Naive thymus-derived CD4-positive, alpha-beta T cell (primary cell): ENCODE results near the gene KCNK6. TPM values are rescaled to one million over a fixed set of nuclear protein-coding genes. Genes with fewer than 3 reads are reported as not detected.

Source experiments
- ATAC-seq: fragments of 150-1000 bp; cut with Tn5 transposase; 2 replicates; pipeline ENCODE4 v1.10.0; 2021; ENCODE audit warnings: mild to moderate bottlenecking, moderate library complexity
- CTCF ChIA-PET: fragments of 350-600 bp; sonication (Branson Sonifier 250); formaldehyde crosslinking; loops from one replicate; lab custom pipeline; 2021; ENCODE audit warnings: antibody characterized with exemption; lab: Charles Lee
- POLR2A ChIA-PET: fragments of 350-600 bp; sonication (Branson Sonifier 250); formaldehyde crosslinking; loops from one replicate; lab custom pipeline; 2021; ENCODE audit warnings: antibody characterized with exemption, inconsistent platforms; lab: Charles Lee
- DNase-seq, 9 donors: peaks; one replicate each; pipeline versions ENCODE4 v3.0.0 to v3.0.0-alpha.2; 2020 to 2022; ENCODE audit warnings: mixed read lengths in 1 of 9
- H3K27ac ChIP-seq: one replicate; pipeline ENCODE4 v1.7.0; 2013; ENCODE audit warnings: mild to moderate bottlenecking, low read depth, low read length, moderate library complexity
- H3K27me3 ChIP-seq, 2 donors: one replicate each; pipeline ENCODE4 v1.7.0; 2013; ENCODE audit warnings: low read length in 2 of 2, mild to moderate bottlenecking in 2 of 2, moderate library complexity in 2 of 2; ENCODE audit not compliant: control insufficient read depth in 2 of 2, insufficient read depth in 2 of 2
- H3K36me3 ChIP-seq, 3 experiments: 1 replicate in 2 of 3; 2 replicates in 1 of 3; pipeline ENCODE4 v1.7.0; 2013; ENCODE audit warnings: low read length in 3 of 3, mild to moderate bottlenecking in 3 of 3, moderate library complexity in 1 of 3; ENCODE audit not compliant: insufficient read depth in 3 of 3, control insufficient read depth in 2 of 3
- H3K4me1 ChIP-seq, 2 donors: one replicate each; pipeline ENCODE4 v1.7.0; 2013; ENCODE audit warnings: low read length in 2 of 2, mild to moderate bottlenecking in 2 of 2, moderate library complexity in 1 of 2; ENCODE audit not compliant: control insufficient read depth in 2 of 2, insufficient read depth in 2 of 2
- H3K4me3 ChIP-seq: 2 replicates; pipeline ENCODE4 v1.7.0; 2013; ENCODE audit warnings: mild to moderate bottlenecking, low read length
- H3K9me3 ChIP-seq, 3 experiments: 1 replicate in 2 of 3; 2 replicates in 1 of 3; pipeline ENCODE4 v1.7.0; 2013; ENCODE audit warnings: low read length in 3 of 3; ENCODE audit not compliant: control insufficient read depth in 2 of 3
- H3K27ac Mint-ChIP-seq, 9 donors: one replicate each; pipeline ENCODE4 v1.8.0; 2020 to 2022; ENCODE audit warnings: mixed read lengths in 9 of 9, mild to moderate bottlenecking in 8 of 9, moderate library complexity in 5 of 9, inconsistent platforms in 2 of 9
- H3K27me3 Mint-ChIP-seq, 5 donors: one replicate each; pipeline ENCODE4 v1.8.0; 2021 to 2022; ENCODE audit warnings: mixed read lengths in 5 of 5, mild to moderate bottlenecking in 1 of 5
- H3K36me3 Mint-ChIP-seq, 5 donors: one replicate each; pipeline ENCODE4 v1.8.0; 2020 to 2022; ENCODE audit warnings: mixed read lengths in 5 of 5, mild to moderate bottlenecking in 3 of 5, inconsistent platforms in 1 of 5
- H3K4me1 Mint-ChIP-seq, 7 donors: one replicate each; pipeline ENCODE4 v1.8.0; 2020 to 2022; ENCODE audit warnings: mixed read lengths in 7 of 7, mild to moderate bottlenecking in 3 of 7, inconsistent platforms in 1 of 7
- H3K4me3 Mint-ChIP-seq, 10 donors: one replicate each; pipeline ENCODE4 v1.8.0; 2020 to 2022; ENCODE audit warnings: mild to moderate bottlenecking in 10 of 10, mixed read lengths in 10 of 10, moderate library complexity in 6 of 10, inconsistent platforms in 2 of 10
- H3K9me3 Mint-ChIP-seq, 11 donors: one replicate each; pipeline ENCODE4 v1.8.0; 2020 to 2022; ENCODE audit warnings: mixed read lengths in 11 of 11, mild to moderate bottlenecking in 4 of 11, inconsistent platforms in 1 of 11, moderate library complexity in 1 of 11
- intact Hi-C, 2 donors: fragments of 100-400 bp; cut with micrococcal nuclease; formaldehyde crosslinking; loops; one replicate each; pipeline ENCODE4 v1.15.1; 2023
- polyA plus RNA-seq, 2 donors: library from polyadenylated mRNA; unstranded; fragments of 300-500 nt; fragmentation: Illumina TruSeq; gene quantifications; one replicate each; pipeline ENCODE4 v1.2.3, GENCODE V29; 2021
- total RNA-seq, 6 experiments: library from RNA in 5 of 6; stranded (reverse) in 5 of 6; gene quantifications; 1 replicate in 5 of 6; 2 replicates in 1 of 6; pipeline ENCODE4 v1.2.3 and lab custom pipeline; 2021 to 2026

KCNK6 gene
- total and polyA plus RNA-seq, 7 experiments from 2014 or later = 1.8 to 19.9 (median 9.2) TPM

DNA sequence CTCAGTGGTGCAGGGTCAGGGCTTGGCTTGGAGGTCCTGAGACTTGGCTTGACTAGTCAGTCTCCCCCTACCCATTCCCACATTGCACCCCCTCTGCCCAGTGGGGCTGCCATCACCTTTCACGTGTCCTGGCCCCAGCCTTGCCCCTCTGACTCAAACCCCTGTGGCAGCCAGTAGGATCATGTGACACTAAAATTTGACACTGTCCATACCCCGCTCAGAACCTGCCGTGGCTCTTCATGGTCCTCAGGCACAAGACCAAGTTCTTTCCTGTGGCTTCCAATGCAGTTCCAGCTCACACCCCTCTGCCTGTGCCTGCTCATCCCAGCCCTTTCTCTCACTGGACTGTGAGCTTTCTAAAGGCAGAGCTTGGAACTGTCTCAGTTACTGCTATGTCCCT is 56.9 kb downstream of the KCNK6 start:
- Mint-ChIP-seq H3K9me3 (peaks cover 0 to 2% (median 0%) of the 10 kb centered on the region in 11 donors), H3K4me3 (peak overlapping the region; percentile 17 to 100 (median 97)), H3K36me3 (peaks cover 3 to 38% (median 33%) of the 10 kb centered on the region in 5 donors), H3K27me3 (peaks cover 0 to 4% (median 0%) of the 10 kb centered on the region in 5 donors), H3K27ac (peak overlapping the region in 6 of 9 donors; percentile 21 to 74 (median 41)), H3K4me1 (peaks cover 17 to 35% (median 29%) of the 10 kb centered on the region in 7 donors)
- intact Hi-C loops = no loop called here
- Histone ChIP-seq H3K9me3 (no peaks in the 10 kb centered on the region), H3K27ac (no peak overlapping the region), H3K36me3 (peaks cover 13 to 49% (median 26%) of the 10 kb centered on the region in 3 experiments), H3K27me3 (peaks cover 0 to 3% of the 10 kb centered on the region in 2 donors), H3K4me3 (no peak overlapping the region), H3K4me1 (peaks cover 17 to 19% of the 10 kb centered on the region in 2 donors)
- CTCF ChIA-PET = interaction anchor here (0.6 to 1.4 kb wide), 2 partner anchors 26 to 258 kb away, joined by 4 to 5 read pairs; partner anchors contain the start of gene FAM98C
- DNase-seq = no peak
- no peak for ATAC-seq
- POLR2A ChIA-PET = interaction anchor here (0.7 to 3.6 kb wide), 7 partner anchors 9 to 518 kb away, joined by 3 to 40 read pairs (median 5); partner anchors contain the start of genes FAM98C and GGN

DNA sequence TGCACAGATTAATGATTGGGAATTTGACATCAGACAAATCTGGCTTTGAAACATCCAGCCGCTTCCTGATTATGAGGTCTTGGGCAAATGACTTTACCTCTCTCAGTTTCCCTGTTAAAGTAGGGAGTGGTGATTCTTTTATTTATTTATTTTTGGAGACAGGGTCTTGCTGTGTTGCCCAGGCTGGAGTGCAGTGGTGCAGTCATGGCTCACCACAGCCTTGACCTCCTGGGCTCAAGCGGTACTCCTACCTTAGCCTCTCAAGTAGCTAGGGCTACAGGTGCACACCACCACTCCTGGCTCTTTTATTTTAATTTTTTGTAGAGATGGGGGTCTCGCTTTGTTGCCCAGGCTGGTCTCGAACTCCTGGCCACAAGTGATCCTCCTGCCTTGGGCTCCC is 57.4 kb downstream of the KCNK6 start:
- intact Hi-C loops = no loop called here
- Histone ChIP-seq H3K27me3 (no peaks in the 10 kb centered on the region), H3K9me3 (no peaks in the 10 kb centered on the region), H3K27ac (no peak overlapping the region), H3K4me1 (peaks cover 17 to 19% of the 10 kb centered on the region in 2 donors), H3K4me3 (no peak overlapping the region), H3K36me3 (peaks cover 17 to 53% (median 29%) of the 10 kb centered on the region in 3 experiments)
- H3K4me1 Mint-ChIP-seq = peaks cover 17 to 35% (median 29%) of the 10 kb centered on the region in 7 donors
- H3K36me3 Mint-ChIP-seq = peaks cover 3 to 43% (median 38%) of the 10 kb centered on the region in 5 donors
- no peak for ATAC-seq
- CTCF ChIA-PET = no interaction called here
- no peak overlapping the region for H3K27ac Mint-ChIP-seq
- peaks cover 0 to 4% (median 0%) of the 10 kb centered on the region in 5 donors for H3K27me3 Mint-ChIP-seq
- peaks cover 0 to 2% (median 0%) of the 10 kb centered on the region in 11 donors for H3K9me3 Mint-ChIP-seq
- no peak for DNase-seq
- POLR2A ChIA-PET = interaction anchor here (0.7 to 1.6 kb wide), 3 partner anchors 10 to 518 kb away, joined by 3 to 12 read pairs (median 11); partner anchors contain the start of gene GGN
- H3K4me3 Mint-ChIP-seq = peak overlapping the region in 6 of 10 donors; percentile 87 to 100 (median 98)

DNA sequence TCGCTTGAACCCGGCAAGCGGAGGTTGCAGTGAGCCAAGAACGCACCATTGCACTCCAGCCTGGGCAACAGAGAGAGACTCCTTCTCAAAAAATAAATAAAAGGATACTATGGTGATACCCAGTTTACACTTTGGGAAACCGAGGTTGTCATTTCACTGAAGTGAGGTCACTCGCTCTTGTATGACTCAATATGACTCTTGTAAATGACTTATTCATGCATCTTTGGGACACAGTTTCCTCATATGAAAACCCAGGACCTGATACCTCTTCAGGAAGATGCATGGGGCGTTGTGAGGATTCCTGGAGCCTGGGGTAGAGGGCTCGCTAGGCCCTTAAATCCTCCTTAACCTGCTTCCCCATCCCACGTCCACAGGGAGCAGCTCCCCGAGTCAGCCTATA is 59.2 kb downstream of the KCNK6 start:
- POLR2A ChIA-PET = interaction anchor here (0.5 to 1.2 kb wide), 2 partner anchors 17 to 1580 kb away, joined by 3 read pairs; no protein-coding TSS in a partner anchor

DNA sequence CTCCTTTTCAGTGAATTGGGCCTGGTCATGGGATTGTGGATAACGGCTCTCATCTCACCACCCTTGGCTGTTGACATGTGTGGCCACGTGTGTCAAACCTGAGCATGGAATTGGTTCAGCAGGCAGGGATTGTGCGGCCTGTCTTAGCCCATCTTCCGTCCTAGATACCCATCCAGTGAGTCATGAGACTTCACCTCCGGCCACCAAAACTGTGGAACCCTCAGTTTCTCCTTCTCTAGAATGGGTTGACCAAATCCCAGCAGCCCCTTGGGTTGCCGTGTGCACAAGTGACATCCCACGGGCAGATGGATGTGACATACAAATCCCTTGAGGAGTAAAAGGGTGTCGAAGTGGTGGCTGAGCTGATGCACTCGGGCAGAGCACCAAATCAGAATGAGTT is 61.5 kb downstream of the KCNK6 start:
- Mint-ChIP-seq H3K9me3 (peaks cover 0 to 3% (median 0%) of the 10 kb centered on the region in 11 donors), H3K27ac (no peak overlapping the region), H3K27me3 (peaks cover 0 to 14% (median 6%) of the 10 kb centered on the region in 5 donors), H3K4me3 (no peak overlapping the region), H3K4me1 (peaks cover under 1 to 22% (median 10%) of the 10 kb centered on the region in 7 donors), H3K36me3 (peaks cover 0 to 69% (median 44%) of the 10 kb centered on the region in 5 donors)
- H3K27me3 ChIP-seq = no peaks in the 10 kb centered on the region
- POLR2A ChIA-PET = no interaction called here
- H3K4me3 ChIP-seq = no peak overlapping the region
- H3K27ac ChIP-seq = no peak overlapping the region
- H3K9me3 ChIP-seq = no peaks in the 10 kb centered on the region
- H3K4me1 ChIP-seq = peaks cover 7 to 11% of the 10 kb centered on the region in 2 donors
- DNase-seq (no peak), ATAC-seq (no peak)
- peaks cover 18 to 78% (median 33%) of the 10 kb centered on the region in 3 experiments for H3K36me3 ChIP-seq
- intact Hi-C loops = no loop called here
- CTCF ChIA-PET = no interaction called here

More for the DNA sequence above, 59.2 kb downstream of the KCNK6 start:
- CTCF ChIA-PET = no interaction called here
- intact Hi-C loops = no loop called here
- Mint-ChIP-seq H3K9me3 (peaks cover 0 to 3% (median 0%) of the 10 kb centered on the region in 11 donors), H3K36me3 (peaks cover 3 to 57% (median 53%) of the 10 kb centered on the region in 5 donors), H3K27me3 (peaks cover 0 to 4% (median 0%) of the 10 kb centered on the region in 5 donors), H3K27ac (no peak overlapping the region), H3K4me3 (peak overlapping the region in 1 of 10 donors; percentile 16), H3K4me1 (peaks cover 17 to 37% (median 29%) of the 10 kb centered on the region in 7 donors)
- Histone ChIP-seq H3K27ac (no peak overlapping the region), H3K4me1 (peaks cover 17 to 19% of the 10 kb centered on the region in 2 donors), H3K4me3 (no peak overlapping the region), H3K36me3 (peaks cover 18 to 70% (median 33%) of the 10 kb centered on the region in 3 experiments), H3K9me3 (no peaks in the 10 kb centered on the region), H3K27me3 (no peaks in the 10 kb centered on the region)
- DNase-seq = peak in 1 of 9 donors; percentile 4
- no peak for ATAC-seq

Other genes with a start within 250 kb of the KCNK6 start
- gene DPF1, start 95.6 kb upstream of the KCNK6 start, total RNA-seq = under 1 TPM in 2 of 5 experiments, not detected in 3; 0.46 to 0.51 TPM
- not detected for gene DPF1, start 95.6 kb upstream of the KCNK6 start, polyA plus RNA-seq
- gene PPP1R14A, start 63.5 kb upstream of the KCNK6 start, total RNA-seq = 10 to 100 TPM in 1 of 5 experiments, 1 to 10 TPM in 1, under 1 TPM in 1, not detected in 2; 0.53 to 61.2 (median 2.1) TPM
- not detected for gene PPP1R14A, start 63.5 kb upstream of the KCNK6 start, polyA plus RNA-seq
- gene SPINT2, start 55.3 kb upstream of the KCNK6 start, total RNA-seq = 10 to 100 TPM; 35.5 to 56.9 (median 38.7) TPM
- 100 to 1,000 TPM; 120 to 139 TPM for gene SPINT2, start 55.3 kb upstream of the KCNK6 start, polyA plus RNA-seq
- gene C19orf33, start 15.6 kb upstream of the KCNK6 start, total RNA-seq = under 1 TPM in 1 of 5 experiments, not detected in 4; 0.88 TPM
- 1 to 10 TPM in 1 of 2 donors, not detected in 1; 1.5 TPM for gene C19orf33, start 15.6 kb upstream of the KCNK6 start, polyA plus RNA-seq
- gene YIF1B, start 3.9 kb upstream of the KCNK6 start, total RNA-seq = 10 to 100 TPM; 26.1 to 84.7 (median 38.0) TPM
- gene YIF1B, start 3.9 kb upstream of the KCNK6 start, polyA plus RNA-seq = 10 to 100 TPM; 45.1 to 47.1 TPM
- gene CATSPERG, start 16.0 kb downstream of the KCNK6 start, total RNA-seq = 10 to 100 TPM in 4 of 5 experiments, 1 to 10 TPM in 1; 5.9 to 20.5 (median 18.1) TPM
- 1 to 10 TPM in 1 of 2 donors, under 1 TPM in 1; 0.94 to 5.2 TPM for gene CATSPERG, start 16.0 kb downstream of the KCNK6 start, polyA plus RNA-seq
- 100 to 1,000 TPM in 1 of 5 experiments, 10 to 100 TPM in 4; 68.4 to 181 (median 75.8) TPM for gene PSMD8, start 54.7 kb downstream of the KCNK6 start, total RNA-seq
- gene PSMD8, start 54.7 kb downstream of the KCNK6 start, polyA plus RNA-seq = 100 to 1,000 TPM; 141 to 144 TPM
- under 1 TPM in 3 of 5 experiments, not detected in 2; 0.29 to 0.60 (median 0.39) TPM for gene GGN, start 68.2 kb downstream of the KCNK6 start, total RNA-seq
- not detected for gene GGN, start 68.2 kb downstream of the KCNK6 start, polyA plus RNA-seq
- gene SPRED3, start 68.9 kb downstream of the KCNK6 start, total RNA-seq = 1 to 10 TPM; 1.6 to 2.9 (median 2.6) TPM
- gene SPRED3, start 68.9 kb downstream of the KCNK6 start, polyA plus RNA-seq = under 1 TPM; 0.12 to 0.22 TPM
- gene FAM98C, start 83.2 kb downstream of the KCNK6 start, total RNA-seq = 10 to 100 TPM; 33.8 to 56.5 (median 44.7) TPM
- 10 to 100 TPM; 16.2 to 29.0 TPM for gene FAM98C, start 83.2 kb downstream of the KCNK6 start, polyA plus RNA-seq
- 10 to 100 TPM in 1 of 5 experiments, 1 to 10 TPM in 2, under 1 TPM in 2; 0.16 to 32.7 (median 1.3) TPM for gene RASGRP4, start 106.4 kb downstream of the KCNK6 start, total RNA-seq
- under 1 TPM in 1 of 2 donors, not detected in 1; 0.14 TPM for gene RASGRP4, start 106.4 kb downstream of the KCNK6 start, polyA plus RNA-seq
- 1 to 10 TPM in 4 of 5 experiments, under 1 TPM in 1; 0.29 to 2.6 (median 1.7) TPM for gene RYR1, start 113.8 kb downstream of the KCNK6 start, total RNA-seq
- gene RYR1, start 113.8 kb downstream of the KCNK6 start, polyA plus RNA-seq = not detected